H9 (cell line): ENCODE measurements around the gene NUDT3. TPM values are rescaled to one million over a fixed set of nuclear protein-coding genes. Genes with fewer than 3 reads are reported as not detected.

ENCODE experiments used
- DNase-seq: peaks from one replicate; pipeline ENCODE4 v3.0.0-alpha.2; 2017
- H2AFZ ChIP-seq: one replicate; pipeline ENCODE4 v1.6.1; 2013; ENCODE audit warnings: mild to moderate bottlenecking, low read length, control low read depth, moderate library complexity
- H2AK5ac ChIP-seq: 2 replicates; pipeline ENCODE4 v1.6.1; 2013; ENCODE audit warnings: low read length, control low read depth, mixed read lengths; ENCODE audit not compliant: insufficient read length
- H2BK120ac ChIP-seq: one replicate; pipeline ENCODE4 v1.6.1; 2013; ENCODE audit warnings: low read depth, mild to moderate bottlenecking, low read length, control low read depth, inconsistent platforms; ENCODE audit not compliant: poor library complexity, severe bottlenecking
- H2BK12ac ChIP-seq: 2 replicates; pipeline ENCODE4 v1.6.1; 2013; ENCODE audit warnings: low read length, control low read depth, mixed read lengths, low read depth; ENCODE audit not compliant: insufficient read length
- H2BK15ac ChIP-seq: 2 replicates; pipeline ENCODE4 v1.6.1; 2013; ENCODE audit warnings: low read depth, low read length, control low read depth
- H2BK20ac ChIP-seq: one replicate; pipeline ENCODE4 v1.6.1; 2013; ENCODE audit warnings: low read depth, mild to moderate bottlenecking, low read length, control low read depth, inconsistent platforms; ENCODE audit not compliant: poor library complexity, severe bottlenecking
- H2BK5ac ChIP-seq: 2 replicates; pipeline ENCODE4 v1.6.1; 2013; ENCODE audit warnings: low read length, control low read depth, mixed read lengths; ENCODE audit not compliant: insufficient read length
- H3K14ac ChIP-seq: 2 replicates; pipeline ENCODE4 v1.6.1; 2013; ENCODE audit warnings: low read length, control low read depth; ENCODE audit not compliant: insufficient read depth
- H3K18ac ChIP-seq: 2 replicates; pipeline ENCODE4 v1.6.1; 2013; ENCODE audit warnings: low read depth, mild to moderate bottlenecking, mixed read lengths, low read length, control low read depth; ENCODE audit not compliant: insufficient read length
- H3K23ac ChIP-seq: 2 replicates; pipeline ENCODE4 v1.6.1; 2013; ENCODE audit warnings: low read length, control low read depth, mixed read lengths, low read depth; ENCODE audit not compliant: insufficient read length
- H3K23me2 ChIP-seq: 2 replicates; pipeline ENCODE4 v1.6.1; 2013; ENCODE audit warnings: low read depth, mild to moderate bottlenecking, mixed read lengths, low read length, control low read depth; ENCODE audit not compliant: insufficient read length, poor library complexity, severe bottlenecking
- H3K27ac ChIP-seq: 2 replicates; pipeline ENCODE4 v1.5.1; 2013; ENCODE audit warnings: low read length, control low read depth, mixed read lengths, low read depth; ENCODE audit not compliant: insufficient read length
- H3K27me3 ChIP-seq: 2 replicates; pipeline ENCODE4 v1.6.1; 2013; ENCODE audit warnings: low read length, control low read depth, inconsistent platforms; ENCODE audit not compliant: insufficient read depth
- H3K4ac ChIP-seq: 2 replicates; pipeline ENCODE4 v1.6.1; 2013; ENCODE audit warnings: low read depth, mild to moderate bottlenecking, control low read depth, inconsistent platforms, low read length, moderate library complexity
- H3K4me1 ChIP-seq: 2 replicates; pipeline ENCODE4 v1.6.1; 2013; ENCODE audit warnings: low read length, control low read depth, inconsistent platforms; ENCODE audit not compliant: insufficient read depth
- H3K4me2 ChIP-seq: 2 replicates; pipeline ENCODE4 v1.6.1; 2013; ENCODE audit warnings: low read length, control low read depth, mixed read lengths; ENCODE audit not compliant: insufficient read length, insufficient read depth
- H3K56ac ChIP-seq: 2 replicates; pipeline ENCODE4 v1.6.1; 2013; ENCODE audit warnings: low read depth, mild to moderate bottlenecking, mixed read lengths, low read length, control low read depth; ENCODE audit not compliant: insufficient read length
- H3K79me1 ChIP-seq: 2 replicates; pipeline ENCODE4 v1.6.1; 2013; ENCODE audit warnings: low read depth, mild to moderate bottlenecking, moderate library complexity, low read length, control low read depth, inconsistent platforms; ENCODE audit not compliant: insufficient read depth, poor library complexity, severe bottlenecking
- H3K79me2 ChIP-seq: 2 replicates; pipeline ENCODE4 v1.6.1; 2013; ENCODE audit warnings: low read length, control low read depth, inconsistent platforms; ENCODE audit not compliant: insufficient read depth
- H3K9ac ChIP-seq: 2 replicates; pipeline ENCODE4 v1.6.1; 2013; ENCODE audit warnings: low read length, control low read depth, mixed read lengths; ENCODE audit not compliant: insufficient read length; ENCODE audit errors: extremely low read depth
- H3K9me3 ChIP-seq: one replicate; pipeline ENCODE4 v1.6.1; 2013; ENCODE audit warnings: low read depth, low read length, inconsistent platforms; ENCODE audit not compliant: control insufficient read depth
- H3T11ph ChIP-seq: one replicate; pipeline ENCODE4 v1.6.1; 2013; ENCODE audit warnings: mild to moderate bottlenecking, low read length, control low read depth, inconsistent platforms
- H4K20me1 ChIP-seq: one replicate; pipeline ENCODE4 v1.6.1; 2013; ENCODE audit not compliant: control insufficient read depth, insufficient read length, insufficient read depth
- H4K5ac ChIP-seq: 2 replicates; pipeline ENCODE4 v1.6.1; 2013; ENCODE audit warnings: low read depth, mild to moderate bottlenecking, mixed read lengths, low read length, control low read depth; ENCODE audit not compliant: insufficient read length
- H4K8ac ChIP-seq: replicated peaks from 2 replicates; pipeline ENCODE4 v1.6.1; 2013; ENCODE audit warnings: low read length, control low read depth, mixed read lengths, low read depth; ENCODE audit not compliant: insufficient read length
- H4K91ac ChIP-seq: 2 replicates; pipeline ENCODE4 v1.6.1; 2013; ENCODE audit warnings: low read depth, mild to moderate bottlenecking, moderate library complexity, mixed read lengths, low read length, control low read depth; ENCODE audit not compliant: insufficient read length
- H3K27ac Mint-ChIP-seq, 3 experiments: 2 replicates in 2 of 3; 3 replicates in 1 of 3; pipeline ENCODE4 v1.8.0; 2020 to 2021; ENCODE audit warnings: mixed read lengths in 3 of 3, mild to moderate bottlenecking in 1 of 3, moderate library complexity in 1 of 3
- H3K27me3 Mint-ChIP-seq: 2 replicates; pipeline ENCODE4 v1.8.0; 2021; ENCODE audit warnings: low read depth, mild to moderate bottlenecking, moderate library complexity, mixed read lengths
- H3K36me3 Mint-ChIP-seq, 3 experiments: 2 replicates in 2 of 3; 3 replicates in 1 of 3; pipeline ENCODE4 v1.8.0; 2020 to 2021; ENCODE audit warnings: low read depth in 3 of 3, mixed read lengths in 3 of 3; ENCODE audit not compliant: insufficient read depth in 1 of 3
- H3K4me1 Mint-ChIP-seq, 2 experiments: 2 replicates each; pipeline ENCODE4 v1.8.0; 2020; ENCODE audit warnings: mixed read lengths in 2 of 2
- H3K4me3 Mint-ChIP-seq, 2 experiments: 2 replicates in 1 of 2; 3 replicates in 1 of 2; pipeline ENCODE4 v1.8.0; 2020 to 2021; ENCODE audit warnings: mild to moderate bottlenecking in 2 of 2, mixed read lengths in 2 of 2, moderate library complexity in 1 of 2
- H3K9me3 Mint-ChIP-seq, 2 experiments: 2 replicates in 1 of 2; 3 replicates in 1 of 2; pipeline ENCODE4 v1.8.0; 2020; ENCODE audit warnings: mild to moderate bottlenecking in 2 of 2, mixed read lengths in 2 of 2, moderate library complexity in 1 of 2
- WGBS: extraction: QIAGEN DNeasy Blood & Tissue Kit; methylation state at CpG from one replicate; pipeline ENCODE4 v1.1.7; 2013; ENCODE audit warnings: missing lambda C conversion rate, low lambda C conversion rate, mixed read lengths; ENCODE audit not compliant: insufficient read length; ENCODE audit errors: extremely low coverage; 5-methylcytosine and 5-hydroxymethylcytosine counted together
- total RNA-seq: library from RNA; stranded (reverse); gene quantifications from 2 replicates; pipeline ENCODE4 v1.2.1, GENCODE V29; 2021
- TF ChIP-seq, protein P1 (sequence below): fragments of 200-600 bp; sonication (generic); conservative IDR thresholded peaks from 3 replicates; pipeline ENCODE4 v1.8.0; 2021; ENCODE audit warnings: antibody characterized with exemption, mild to moderate bottlenecking

NUDT3 gene
- total RNA-seq, 1 experiment from 2014 or later = 23.6 TPM

DNA sequence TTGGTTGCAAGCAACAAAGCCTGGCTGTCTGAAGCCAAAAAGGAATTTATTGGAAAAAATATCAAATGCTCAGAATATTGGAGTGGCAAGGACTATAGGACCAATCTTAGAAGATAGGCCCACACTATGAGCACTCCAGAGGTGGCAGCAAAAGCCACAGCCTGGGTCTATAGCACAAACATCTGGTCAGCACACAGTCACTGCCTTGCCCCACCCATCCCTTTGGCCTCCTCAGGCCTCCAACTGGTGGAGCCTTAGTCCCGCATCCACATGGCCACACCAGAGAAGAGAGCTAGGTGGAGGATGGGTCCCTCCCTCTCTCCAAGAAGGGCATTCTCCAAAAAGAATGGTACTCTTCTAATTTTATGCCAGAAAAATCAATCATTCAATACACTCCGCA is 14.0 kb downstream of the NUDT3 start:
- no peak overlapping the region for H3K23ac ChIP-seq
- H2BK15ac ChIP-seq = no peak overlapping the region
- no peak overlapping the region for H3K27ac ChIP-seq
- H3K18ac ChIP-seq = no peak overlapping the region
- H4K5ac ChIP-seq = no peak overlapping the region
- no peak overlapping the region for H3K4ac ChIP-seq
- H3K4me3 Mint-ChIP-seq = no peak overlapping the region
- TF ChIP-seq, protein P1, sequence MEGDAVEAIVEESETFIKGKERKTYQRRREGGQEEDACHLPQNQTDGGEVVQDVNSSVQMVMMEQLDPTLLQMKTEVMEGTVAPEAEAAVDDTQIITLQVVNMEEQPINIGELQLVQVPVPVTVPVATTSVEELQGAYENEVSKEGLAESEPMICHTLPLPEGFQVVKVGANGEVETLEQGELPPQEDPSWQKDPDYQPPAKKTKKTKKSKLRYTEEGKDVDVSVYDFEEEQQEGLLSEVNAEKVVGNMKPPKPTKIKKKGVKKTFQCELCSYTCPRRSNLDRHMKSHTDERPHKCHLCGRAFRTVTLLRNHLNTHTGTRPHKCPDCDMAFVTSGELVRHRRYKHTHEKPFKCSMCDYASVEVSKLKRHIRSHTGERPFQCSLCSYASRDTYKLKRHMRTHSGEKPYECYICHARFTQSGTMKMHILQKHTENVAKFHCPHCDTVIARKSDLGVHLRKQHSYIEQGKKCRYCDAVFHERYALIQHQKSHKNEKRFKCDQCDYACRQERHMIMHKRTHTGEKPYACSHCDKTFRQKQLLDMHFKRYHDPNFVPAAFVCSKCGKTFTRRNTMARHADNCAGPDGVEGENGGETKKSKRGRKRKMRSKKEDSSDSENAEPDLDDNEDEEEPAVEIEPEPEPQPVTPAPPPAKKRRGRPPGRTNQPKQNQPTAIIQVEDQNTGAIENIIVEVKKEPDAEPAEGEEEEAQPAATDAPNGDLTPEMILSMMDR = no peak
- H3K27me3 Mint-ChIP-seq = no peaks in the 10 kb centered on the region
- DNase-seq = no peak
- no peak overlapping the region for H3K9ac ChIP-seq
- H2AFZ ChIP-seq = no peak overlapping the region
- H3K79me2 ChIP-seq = peaks cover 10% of the 10 kb centered on the region; the same call in 1 of the 2 replicates
- H4K20me1 ChIP-seq = no peaks in the 10 kb centered on the region
- H3K4me2 ChIP-seq = no peak overlapping the region
- H3K23me2 ChIP-seq = no peaks in the 10 kb centered on the region
- H4K91ac ChIP-seq = no peak overlapping the region
- no peak overlapping the region for H2AK5ac ChIP-seq
- peak overlapping the region in 1 of 3 experiments; percentile 9; a peak in 3 of 7 replicates for H3K27ac Mint-ChIP-seq
- H3K9me3 Mint-ChIP-seq = no peaks in the 10 kb centered on the region
- H3K36me3 Mint-ChIP-seq = 0 out of 7 replicates have a peak, but pooled peaks cover 0 to 2% (median 0%) of the 10 kb centered on the region in 3 experiments
- no peak overlapping the region for H2BK5ac ChIP-seq
- H3K27me3 ChIP-seq = no peaks in the 10 kb centered on the region
- peaks cover 7 to 9% of the 10 kb centered on the region in 2 experiments for H3K4me1 Mint-ChIP-seq
- no peak overlapping the region for H3K14ac ChIP-seq
- H3K79me1 ChIP-seq = peaks cover 11% of the 10 kb centered on the region
- no CpG with 5 or more reads among the region's 2 CpGs for WGBS
- H3K4me1 ChIP-seq = no peaks in the 10 kb centered on the region
- H2BK120ac ChIP-seq = no peak overlapping the region
- no peak overlapping the region for H2BK20ac ChIP-seq
- no peak overlapping the region for H3K56ac ChIP-seq
- no peak overlapping the region for H4K8ac ChIP-seq
- H2BK12ac ChIP-seq = no peak overlapping the region
- no peaks in the 10 kb centered on the region for H3K9me3 ChIP-seq
- H3T11ph ChIP-seq = no peak overlapping the region
